GM12878 (cell line): ENCODE measurements around the gene NPVF. TPM values are rescaled to one million over a fixed set of nuclear protein-coding genes. Genes with fewer than 3 reads are reported as not detected.

Experiments
- ATAC-seq: fragments of 200-7000 bp; cut with Tn5 transposase; 3 replicates; pipeline ENCODE4 v1.9.1; 2020; ENCODE audit warnings: mild to moderate bottlenecking, moderate library complexity
- BruUV-seq: library from RNA; stranded (reverse); fragments of 400-500 nt; replicated peaks from 2 replicates; lab custom pipeline; 2021; lab: Mats Ljungman, UMichigan
- CTCF ChIA-PET: fragments of 300-600 bp; sonication (Branson Sonifier 250); formaldehyde crosslinking; extraction: SDS; loops from one replicate; lab custom pipeline; 2021; ENCODE audit warnings: inconsistent platforms; lab: Yijun Ruan, JAX
- POLR2A ChIA-PET: fragments of 350-600 bp; formaldehyde crosslinking; extraction: SDS; loops from one replicate; lab custom pipeline; 2021; ENCODE audit warnings: inconsistent platforms; lab: Charles Lee
- RAD21 ChIA-PET: fragments of 300-600 bp; sonication (Branson Sonifier 250); formaldehyde crosslinking; loops from one replicate; lab custom pipeline; 2023; ENCODE audit warnings: antibody characterized with exemption; ENCODE audit not compliant: unreplicated experiment; lab: Charles Lee
- SMC1A ChIA-PET: fragments of 300-600 bp; sonication (Branson Sonifier 250); formaldehyde crosslinking; loops from one replicate; lab custom pipeline; 2023; ENCODE audit not compliant: unreplicated experiment, uncharacterized antibody; lab: Charles Lee
- DNase-seq: peaks from one replicate; pipeline ENCODE4 v3.0.0-alpha.2; 2011; ENCODE audit warnings: low read depth, low spot score
- FAIRE-seq: peaks from 3 replicates; lab custom pipeline; 2011; peaks lifted over from hg19 to GRCh38; lab: Jason Lieb, UNC
- H2AFZ ChIP-seq: 2 replicates; pipeline ENCODE4 v1.6.0; 2011; ENCODE audit warnings: low read depth, low read length, control low read depth; ENCODE audit not compliant: control insufficient read depth
- H3K27ac ChIP-seq: 2 replicates; pipeline ENCODE4 v1.5.1; 2011; ENCODE audit warnings: control low read depth; ENCODE audit not compliant: control insufficient read depth, insufficient read depth
- H3K27me3 ChIP-seq, 2 experiments: replicated peaks in 1 of 2; 2 replicates each; pipeline versions ENCODE4 v1.6.0 to v1.6.1; 2011; ENCODE audit warnings: low read length in 1 of 2; ENCODE audit not compliant: control insufficient read depth in 2 of 2, insufficient read depth in 2 of 2
- H3K36me3 ChIP-seq, 2 experiments: 2 replicates each; pipeline ENCODE4 v1.5.1; 2011; ENCODE audit warnings: low read length in 1 of 2; ENCODE audit not compliant: control insufficient read depth in 2 of 2, insufficient read depth in 2 of 2
- H3K4me1 ChIP-seq: 2 replicates; pipeline ENCODE4 v1.6.1; 2011; ENCODE audit warnings: mild to moderate bottlenecking, low read length, moderate library complexity, mixed read lengths; ENCODE audit not compliant: control insufficient read depth, insufficient read depth
- H3K4me2 ChIP-seq: 2 replicates; pipeline ENCODE4 v1.6.0; 2011; ENCODE audit warnings: control low read depth; ENCODE audit not compliant: control insufficient read depth, insufficient read depth
- H3K4me3 ChIP-seq: fragments of 200-600 bp; sonication (generic); 2 replicates; pipeline ENCODE4 v1.5.1; 2016
- H3K79me2 ChIP-seq: 2 replicates; pipeline ENCODE4 v1.6.0; 2011; ENCODE audit warnings: low read length; ENCODE audit not compliant: control insufficient read depth, insufficient read depth
- H3K9ac ChIP-seq: 2 replicates; pipeline ENCODE4 v1.8.0; 2011; ENCODE audit warnings: low read length, control low read depth, mixed read lengths; ENCODE audit not compliant: control insufficient read depth, insufficient read depth
- H3K9me3 ChIP-seq: replicated peaks from 3 replicates; pipeline ENCODE4 v1.5.1; 2011; ENCODE audit warnings: mild to moderate bottlenecking, low read length; ENCODE audit not compliant: control insufficient read depth, insufficient read depth
- H4K20me1 ChIP-seq: 2 replicates; pipeline ENCODE4 v1.6.0; 2011; ENCODE audit not compliant: control insufficient read depth, insufficient read depth
- ASH2L ChIP-seq: fragments of 300-600, 200-600 bp; sonication (generic); IDR thresholded peaks from 2 replicates; pipeline ENCODE4 v1.6.1; 2017; ENCODE audit warnings: low read depth, mild to moderate bottlenecking, borderline replicate concordance
- ATF3 ChIP-seq: IDR thresholded peaks from 2 replicates; pipeline ENCODE4 v1.6.1; 2011; ENCODE audit warnings: low read depth, mild to moderate bottlenecking, low read length, moderate library complexity, borderline replicate concordance; ENCODE audit errors: extremely low read depth
- BCLAF1 ChIP-seq: fragments of 450-650 bp; IDR thresholded peaks from 2 replicates; pipeline ENCODE4 v1.6.1; 2017; ENCODE audit warnings: antibody characterized with exemption, mild to moderate bottlenecking, moderate library complexity
- IRF4 ChIP-seq: IDR thresholded peaks from 2 replicates; pipeline ENCODE4 v1.6.1; 2011; ENCODE audit warnings: low read depth, low read length
- KLF5 ChIP-seq: fragments of 450-650 bp; IDR thresholded peaks from 2 replicates; pipeline ENCODE4 v1.6.1; 2014; ENCODE audit warnings: mild to moderate bottlenecking; ENCODE audit not compliant: partially characterized antibody
- NRF1 ChIP-seq: conservative IDR thresholded peaks from 2 replicates; pipeline ENCODE4 v1.6.1; 2011; ENCODE audit warnings: mild to moderate bottlenecking, low read depth, low read length, improper control_type of control experiment
- RCOR1 ChIP-seq: conservative IDR thresholded peaks from 2 replicates; pipeline ENCODE4 v1.6.1; 2012; ENCODE audit warnings: low read depth, low read length, improper control_type of control experiment
- SMAD5 ChIP-seq: IDR thresholded peaks from 2 replicates; pipeline ENCODE4 v1.6.1; 2016; ENCODE audit warnings: antibody characterized with exemption, low read depth
- WGBS: methylation state at CpG from one replicate; pipeline ENCODE4 v1.1.6; 2016; ENCODE audit warnings: low lambda C conversion rate; ENCODE audit not compliant: insufficient replicate concordance, insufficient coverage; ENCODE audit errors: missing lambda C conversion rate; 5-methylcytosine and 5-hydroxymethylcytosine counted together
- in situ Hi-C: fragments of 300-500 bp; cut with MboI; formaldehyde crosslinking; loops from 9 replicates; pipeline ENCODE4 v1.14.3; 2018; ENCODE audit warnings: mixed read lengths
- intact Hi-C: fragments of 100-400 bp; cut with micrococcal nuclease; formaldehyde crosslinking; loops from one replicate; pipeline ENCODE4 v1.14.2; 2022; ENCODE audit not compliant: unreplicated experiment
- polyA plus RNA-seq, 11 experiments: library from polyadenylated mRNA; depleted of rRNA in 4 of 11; unstranded in 6 of 11; stranded (reverse) in 5 of 11; fragments of >200 nt; fragmentation: Nextera tagmentation in 4 of 11; fragmentation: Illumina TruSeq in 1 of 11; extraction: Ambion mirVana in 4 of 11; extraction: Trizol in 1 of 11; gene quantifications; 1 replicate in 1 of 11; 2 replicates in 10 of 11; pipeline versions ENCODE4 v1.2.1 to v1.2.3, GENCODE V29; 2011 to 2016; ENCODE audit warnings: inconsistent platforms in 2 of 11, missing spikeins in 2 of 11, low read depth in 1 of 11
- total RNA-seq, 4 experiments: library from RNA; depleted of rRNA in 3 of 4; stranded (reverse); fragments of >200 nt in 3 of 4; fragmentation: Illumina TruSeq in 1 of 4; extraction: Trizol in 1 of 4; gene quantifications; 2 replicates each; pipeline versions ENCODE4 v1.2.1 to v1.2.3, GENCODE V29; 2013 to 2021

Gene NPVF
- total and polyA plus RNA-seq, 10 of the 15 experiments (the other 5 are each of a cell fraction or from before 2014, with no cell fraction given) = not detected

- no peaks in the 10 kb centered on the region for H3K4me1 ChIP-seq
- no TSS peak for BruUV-seq
- H3K27me3 ChIP-seq = no peaks in the 10 kb centered on the region
- TF ChIP-seq RCOR1 = no peak
- no peak for TF ChIP-seq IRF4
- TF ChIP-seq ASH2L = no peak
- TF ChIP-seq SMAD5 = no peak
- no peak for TF ChIP-seq ATF3
- no peak for TF ChIP-seq NRF1
- TF ChIP-seq KLF5 = no peak
- no peaks in the 10 kb centered on the region for H3K79me2 ChIP-seq
- in situ Hi-C loops = no loop called here
- H3K9me3 ChIP-seq = no peaks in the 10 kb centered on the region
- no peak overlapping the region for H3K4me2 ChIP-seq
- H3K4me3 ChIP-seq = no peak overlapping the region
- no peak for DNase-seq
- SMC1A ChIA-PET = no interaction called here
- H3K9ac ChIP-seq = no peak overlapping the region
- no peak for FAIRE-seq
- intact Hi-C loops = no loop called here
- WGBS = 65% methylated on average over 6 of the region's 6 CpGs
- POLR2A ChIA-PET = no interaction called here
- ATAC-seq = no peak
- no peak overlapping the region for H3K27ac ChIP-seq
- H2AFZ ChIP-seq = no peak overlapping the region
- RAD21 ChIA-PET = no interaction called here
- CTCF ChIA-PET = no interaction called here
- no peaks in the 10 kb centered on the region for H4K20me1 ChIP-seq
- no peaks in the 10 kb centered on the region for H3K36me3 ChIP-seq
These were observed 39.1 kb downstream of the NPVF start for GRCh38 chr7:25189197-25189596.

- Histone ChIP-seq H3K27me3 (no peaks in the 10 kb centered on the region), H3K9me3 (no peaks in the 10 kb centered on the region), H3K4me1 (no peaks in the 10 kb centered on the region), H3K27ac (no peak overlapping the region), H3K36me3 (no peaks in the 10 kb centered on the region), H3K4me3 (no peak overlapping the region), H4K20me1 (no peaks in the 10 kb centered on the region), H2AFZ (no peak overlapping the region), H3K4me2 (no peak overlapping the region), H3K79me2 (no peaks in the 10 kb centered on the region), H3K9ac (no peak overlapping the region)
- ATAC-seq = no peak
- no peak for FAIRE-seq
- WGBS = 78% methylated on average over 8 of the region's 8 CpGs
- in situ Hi-C loops = no loop called here
- ChIA-PET POLR2A (no interaction called here), CTCF (no interaction called here), RAD21 (no interaction called here), SMC1A (no interaction called here)
- DNase-seq = no peak
- BruUV-seq = no TSS peak
- intact Hi-C loops = no loop called here
- no peak for TF ChIP-seq BCLAF1
These were observed 40.4 kb downstream of the NPVF start for GRCh38 chr7:25187932-25188331.
